PFSK-1 (cell line): ENCODE data around the gene FOSL2.

Source experiments
- FOXP2 ChIP-seq: optimal IDR thresholded peaks from 2 replicates; pipeline ENCODE3; 2011; ENCODE audit warnings: borderline replicate concordance, control low read depth, inconsistent platforms; ENCODE audit not compliant: insufficient read depth; ENCODE audit errors: extremely low read length, extremely low read depth
- POLR2AphosphoS5 ChIP-seq: IDR thresholded peaks from 2 replicates; pipeline ENCODE4 v1.6.1; 2012; ENCODE audit warnings: low read depth, mild to moderate bottlenecking, control low read depth, low read length, moderate library complexity
- REST ChIP-seq, 2 experiments: IDR thresholded peaks; 2 replicates each; pipeline versions ENCODE4 v1.6.1 to v1.8.0; 2011 to 2012; ENCODE audit warnings: low read depth in 2 of 2, low read length in 2 of 2, control low read depth in 1 of 2, inconsistent platforms in 1 of 2, mild to moderate bottlenecking in 1 of 2, moderate library complexity in 1 of 2; ENCODE audit not compliant: insufficient read depth in 1 of 2
- SIN3A ChIP-seq: IDR thresholded peaks from 2 replicates; pipeline ENCODE4 v1.6.1; 2012; ENCODE audit warnings: mild to moderate bottlenecking, low read length, moderate library complexity, borderline replicate concordance; ENCODE audit not compliant: insufficient read depth
- TAF1 ChIP-seq: IDR thresholded peaks from 2 replicates; pipeline ENCODE4 v1.6.1; 2012; ENCODE audit warnings: low read length, control low read depth, borderline replicate concordance; ENCODE audit not compliant: insufficient read depth

GRCh38 chr2:28344756-28345373 is 47.8 kb upstream of the FOSL2 start:
- no peak for TF ChIP-seq TAF1
- no peak for TF ChIP-seq SIN3A
- no peak for TF ChIP-seq REST (IDR thresholded peaks at IDR 0.05; ENCODE audit: insufficient read depth in 1 of 2, low read depth in 2 of 2, low read length in 2 of 2)
- no peak for TF ChIP-seq POLR2AphosphoS5
- TF ChIP-seq FOXP2, result no peak
